CD8-positive, alpha-beta memory T cell (primary cell): Measurements from ENCODE around the gene ENTREP3. TPM values are rescaled to one million over a fixed set of nuclear protein-coding genes. Genes with fewer than 3 reads are reported as not detected.
A peak's percentile ranks its signal among the peaks of the same experiment; 100 is the strongest.
"Not testable (repeated sequence)": the region's sequence is repeated elsewhere in the genome, so short reads cannot be mapped to it uniquely, and the experiment has no call there.

Experiments used
- CTCF ChIA-PET: fragments of 350-600 bp; sonication (Branson Sonifier 250); formaldehyde crosslinking; loops from one replicate; lab custom pipeline; 2021; ENCODE audit warnings: antibody characterized with exemption; lab: Charles Lee
- POLR2A ChIA-PET: fragments of 350-600 bp; sonication (Branson Sonifier 250); formaldehyde crosslinking; loops from one replicate; lab custom pipeline; 2021; ENCODE audit warnings: antibody characterized with exemption; lab: Charles Lee
- DNase-seq, 5 donors: peaks; one replicate each; pipeline versions ENCODE4 v3.0.0 to v3.0.0-alpha.2; 2020 to 2022; ENCODE audit warnings: mixed read lengths in 1 of 5
- H3K27ac ChIP-seq: one replicate; pipeline ENCODE4 v1.7.0; 2013; ENCODE audit warnings: low read depth, mild to moderate bottlenecking, low read length, moderate library complexity
- H3K27me3 ChIP-seq: 2 replicates; pipeline ENCODE4 v1.7.0; 2013; ENCODE audit warnings: low read length, mild to moderate bottlenecking; ENCODE audit not compliant: insufficient read depth, poor library complexity, severe bottlenecking
- H3K36me3 ChIP-seq: 2 replicates; pipeline ENCODE4 v1.7.0; 2013; ENCODE audit warnings: mild to moderate bottlenecking, low read length, moderate library complexity; ENCODE audit not compliant: insufficient read depth
- H3K4me1 ChIP-seq: 2 replicates; pipeline ENCODE4 v1.7.0; 2013; ENCODE audit warnings: mild to moderate bottlenecking, low read length, moderate library complexity; ENCODE audit not compliant: insufficient read depth
- H3K4me3 ChIP-seq: 2 replicates; pipeline ENCODE4 v1.7.0; 2013; ENCODE audit warnings: mild to moderate bottlenecking, low read length
- H3K9me3 ChIP-seq: 2 replicates; pipeline ENCODE4 v1.7.0; 2013; ENCODE audit warnings: mild to moderate bottlenecking, low read length
- H3K27ac Mint-ChIP-seq, 8 donors: one replicate each; pipeline ENCODE4 v1.8.0; 2020 to 2021; ENCODE audit warnings: mixed read lengths in 8 of 8, mild to moderate bottlenecking in 6 of 8, inconsistent platforms in 3 of 8, moderate library complexity in 3 of 8
- H3K27me3 Mint-ChIP-seq, 2 donors: one replicate each; pipeline ENCODE4 v1.8.0; 2020 to 2021; ENCODE audit warnings: mixed read lengths in 2 of 2, mild to moderate bottlenecking in 1 of 2, moderate library complexity in 1 of 2
- H3K36me3 Mint-ChIP-seq, 3 donors: one replicate each; pipeline ENCODE4 v1.8.0; 2020 to 2021; ENCODE audit warnings: mixed read lengths in 3 of 3, inconsistent platforms in 1 of 3, mild to moderate bottlenecking in 1 of 3
- H3K4me1 Mint-ChIP-seq, 3 donors: one replicate each; pipeline ENCODE4 v1.8.0; 2020 to 2021; ENCODE audit warnings: mixed read lengths in 3 of 3, inconsistent platforms in 1 of 3, mild to moderate bottlenecking in 1 of 3
- H3K4me3 Mint-ChIP-seq, 7 donors: one replicate each; pipeline ENCODE4 v1.8.0; 2020 to 2021; ENCODE audit warnings: mixed read lengths in 7 of 7, mild to moderate bottlenecking in 6 of 7, moderate library complexity in 4 of 7, inconsistent platforms in 2 of 7
- H3K9me3 Mint-ChIP-seq, 5 donors: one replicate each; pipeline ENCODE4 v1.8.0; 2020 to 2022; ENCODE audit warnings: mixed read lengths in 5 of 5, mild to moderate bottlenecking in 3 of 5, moderate library complexity in 2 of 5, inconsistent platforms in 1 of 5
- polyA plus RNA-seq: library from polyadenylated mRNA; unstranded; fragments of 300-500 nt; fragmentation: Illumina TruSeq; gene quantifications from one replicate; pipeline ENCODE4 v1.2.3, GENCODE V29; 2021
- total RNA-seq, 2 experiments: library from RNA; stranded (reverse); gene quantifications; one replicate each; pipeline ENCODE4 v1.2.3, GENCODE V29; 2021

The ENTREP3 gene
- total and polyA plus RNA-seq, 3 experiments from 2014 or later, result 1.7 to 41.5 (median 39.1) TPM

GRCh38 chr1:155247667-155248553 lies 7.4 kb downstream of the ENTREP3 start:
- H3K9me3 Mint-ChIP-seq, result peaks cover 0 to 3% (median 3%) of the 10 kb centered on the region in 5 donors
- no peak for DNase-seq
- peaks cover 22 to 27% (median 26%) of the 10 kb centered on the region in 3 donors for H3K4me1 Mint-ChIP-seq
- H3K4me3 ChIP-seq, result no peak overlapping the region
- H3K27ac ChIP-seq, result no peak overlapping the region
- POLR2A ChIA-PET, result interaction anchor here (0.8 kb wide), 1 partner anchor 1078 kb away, joined by 3 read pairs; no protein-coding TSS in a partner anchor
- no peaks in the 10 kb centered on the region for H3K27me3 ChIP-seq
- H3K4me3 Mint-ChIP-seq, result no peak overlapping the region
- H3K4me1 ChIP-seq, result peaks cover 18% of the 10 kb centered on the region
- H3K36me3 Mint-ChIP-seq, result peaks cover 0 to 3% (median 2%) of the 10 kb centered on the region in 3 donors
- peaks cover 4 to 9% of the 10 kb centered on the region in 2 donors for H3K27me3 Mint-ChIP-seq
- CTCF ChIA-PET, result interaction anchor here (1.0 to 7.1 kb wide), 5 partner anchors 13 to 75 kb away, joined by 3 to 116 read pairs (median 20); partner anchors contain the start of genes KRTCAP2, RUSC1, SCAMP3 and THBS3
- peak overlapping the region in 1 of 8 donors; percentile 62 for H3K27ac Mint-ChIP-seq
- no peaks in the 10 kb centered on the region for H3K36me3 ChIP-seq
- no peaks in the 10 kb centered on the region for H3K9me3 ChIP-seq

- POLR2A ChIA-PET, result interaction anchor here (0.5 to 0.8 kb wide), 2 partner anchors 12 to 1077 kb away, joined by 3 read pairs; no protein-coding TSS in a partner anchor
- H3K9me3 ChIP-seq, H3K9me3 Mint-ChIP-seq, CTCF ChIA-PET, H3K36me3 Mint-ChIP-seq, H3K27ac ChIP-seq, H3K27me3 Mint-ChIP-seq, DNase-seq, H3K4me3 ChIP-seq, H3K36me3 ChIP-seq, H3K27me3 ChIP-seq: not testable (repeated sequence)
- H3K4me1 ChIP-seq, result peaks cover 22% of the 10 kb centered on the region
- H3K4me1 Mint-ChIP-seq, result peaks cover 22 to 35% (median 29%) of the 10 kb centered on the region in 3 donors
- peak overlapping the region in 4 of 8 donors; percentile 22 to 69 (median 45) for H3K27ac Mint-ChIP-seq
- H3K4me3 Mint-ChIP-seq, result peak overlapping the region in 1 of 7 donors; percentile 60
Measured at GRCh38 chr1:155246796-155247195, 8.5 kb downstream of the ENTREP3 start.

- Mint-ChIP-seq H3K9me3 (peaks cover 0 to 3% (median 3%) of the 10 kb centered on the region in 5 donors), H3K27ac (peak overlapping the region; percentile 89 to 99 (median 95)), H3K27me3 (peaks cover 4 to 9% of the 10 kb centered on the region in 2 donors), H3K4me1 (peaks cover 33 to 45% (median 39%) of the 10 kb centered on the region in 3 donors), H3K36me3 (peaks cover 0 to 4% (median 2%) of the 10 kb centered on the region in 3 donors), H3K4me3 (peak overlapping the region; percentile 82 to 95 (median 89))
- peak overlapping the region; percentile 79 for H3K4me3 ChIP-seq
- no peaks in the 10 kb centered on the region for H3K27me3 ChIP-seq
- CTCF ChIA-PET, result interaction anchor here (1.0 to 2.7 kb wide), 6 partner anchors 17 to 78 kb away, joined by 3 to 21 read pairs (median 9); partner anchors contain the start of genes CLK2, MTX1, SCAMP3 and THBS3
- H3K9me3 ChIP-seq, result no peaks in the 10 kb centered on the region
- no peaks in the 10 kb centered on the region for H3K36me3 ChIP-seq
- POLR2A ChIA-PET, result interaction anchor here (0.6 to 1.9 kb wide), 6 partner anchors 11 to 333 kb away, joined by 3 to 6 read pairs (median 4); partner anchors contain the start of genes CLK2 and SCAMP3
- peak overlapping the region; percentile 75 for H3K27ac ChIP-seq
- H3K4me1 ChIP-seq, result peaks cover 36% of the 10 kb centered on the region
- no peak for DNase-seq
Measured at GRCh38 chr1:155245163-155245524, 10.1 kb downstream of the ENTREP3 start.

GRCh38 chr1:155244368-155245162 lies 10.7 kb downstream of the ENTREP3 start:
- peak overlapping the region; percentile 79 for H3K4me3 ChIP-seq
- peaks cover 36 to 46% (median 40%) of the 10 kb centered on the region in 3 donors for H3K4me1 Mint-ChIP-seq
- peak overlapping the region; percentile 89 to 99 (median 95) for H3K27ac Mint-ChIP-seq

GRCh38 chr1:155242805-155243358 lies 12.4 kb downstream of the ENTREP3 start:
- Mint-ChIP-seq H3K27ac (peak overlapping the region; percentile 79 to 98 (median 92)), H3K4me3 (peak overlapping the region; percentile 82 to 95 (median 89)), H3K27me3 (peaks cover 4 to 9% of the 10 kb centered on the region in 2 donors), H3K4me1 (peaks cover 42 to 48% (median 43%) of the 10 kb centered on the region in 3 donors), H3K9me3 (peaks cover 0 to 3% (median 3%) of the 10 kb centered on the region in 5 donors), H3K36me3 (peaks cover 0 to 19% (median 2%) of the 10 kb centered on the region in 3 donors)
- Histone ChIP-seq H3K4me3 (no peak overlapping the region), H3K9me3 (no peaks in the 10 kb centered on the region), H3K27me3 (no peaks in the 10 kb centered on the region), H3K36me3 (no peaks in the 10 kb centered on the region), H3K27ac (peak overlapping the region; percentile 75), H3K4me1 (peaks cover 38% of the 10 kb centered on the region)
- CTCF ChIA-PET, result interaction anchor here (0.6 to 2.4 kb wide), 2 partner anchors 35 to 81 kb away, joined by 3 to 21 read pairs; partner anchors contain the start of genes MTX1 and THBS3
- no peak for DNase-seq
- POLR2A ChIA-PET, result interaction anchor here (0.7 to 1.2 kb wide), 2 partner anchors 27 to 34 kb away, joined by 8 read pairs; partner anchors contain the start of genes MTX1 and THBS3

More at GRCh38 chr1:155244368-155245162, 10.7 kb downstream of the ENTREP3 start:
- ChIA-PET CTCF (interaction anchor here (0.8 to 2.7 kb wide), 8 partner anchors 17 to 83 kb away, joined by 3 to 21 read pairs (median 6); partner anchors contain the start of genes CLK2, MTX1, SCAMP3 and THBS3), POLR2A (interaction anchor here (0.6 to 1.9 kb wide), 8 partner anchors 12 to 334 kb away, joined by 3 to 8 read pairs (median 4); partner anchors contain the start of genes CLK2, MTX1, SCAMP3 and THBS3)
- Histone ChIP-seq H3K4me1 (peaks cover 38% of the 10 kb centered on the region), H3K27ac (peak overlapping the region; percentile 75), H3K27me3 (no peaks in the 10 kb centered on the region), H3K9me3 (no peaks in the 10 kb centered on the region), H3K36me3 (no peaks in the 10 kb centered on the region)
- H3K4me3 Mint-ChIP-seq, result peak overlapping the region; percentile 82 to 95 (median 89)
- H3K27me3 Mint-ChIP-seq, result peaks cover 4 to 9% of the 10 kb centered on the region in 2 donors
- peaks cover 0 to 7% (median 2%) of the 10 kb centered on the region in 3 donors for H3K36me3 Mint-ChIP-seq
- peak; percentile 89 to 99 (median 97) for DNase-seq
- H3K9me3 Mint-ChIP-seq, result peaks cover 0 to 3% (median 3%) of the 10 kb centered on the region in 5 donors

- Mint-ChIP-seq H3K9me3 (peaks cover 0 to 3% (median 3%) of the 10 kb centered on the region in 5 donors), H3K36me3 (peaks cover 2 to 29% (median 2%) of the 10 kb centered on the region in 3 donors), H3K4me3 (peak overlapping the region; percentile 43 to 90 (median 85)), H3K27me3 (peaks cover 4 to 9% of the 10 kb centered on the region in 2 donors), H3K27ac (peak overlapping the region in 7 of 8 donors; percentile 39 to 98 (median 92)), H3K4me1 (peaks cover 42 to 48% (median 43%) of the 10 kb centered on the region in 3 donors)
- no peaks in the 10 kb centered on the region for H3K36me3 ChIP-seq
- H3K27ac ChIP-seq, result no peak overlapping the region
- H3K4me3 ChIP-seq, result no peak overlapping the region
- ChIA-PET CTCF (interaction anchor here (1.1 to 1.9 kb wide), 4 partner anchors 9 to 49 kb away, joined by 3 to 14 read pairs (median 4); no protein-coding TSS in a partner anchor), POLR2A (interaction anchor here (1.8 kb wide), 1 partner anchor 14 kb away, joined by 9 read pairs; no protein-coding TSS in a partner anchor)
- peaks cover 38% of the 10 kb centered on the region for H3K4me1 ChIP-seq
- no peak for DNase-seq
- H3K27me3 ChIP-seq, result no peaks in the 10 kb centered on the region
- no peaks in the 10 kb centered on the region for H3K9me3 ChIP-seq
Measured at GRCh38 chr1:155241841-155242264, 13.4 kb downstream of the ENTREP3 start.
